HEK293T (cell line): ENCODE measurements around the gene KCND3.
"Not testable (repeated sequence)": the region's sequence is repeated elsewhere in the genome, so short reads cannot be mapped to it uniquely, and the experiment has no call there.

ENCODE experiments used
- CTCF ChIA-PET: fragments of 350-600 bp; formaldehyde crosslinking; extraction: SDS; loops from one replicate; lab custom pipeline; 2021; ENCODE audit warnings: antibody characterized with exemption, inconsistent platforms; lab: Yijun Ruan, JAX
- POLR2A ChIA-PET: fragments of 350-600 bp; formaldehyde crosslinking; extraction: SDS; loops from one replicate; lab custom pipeline; 2020; ENCODE audit warnings: antibody characterized with exemption, inconsistent platforms; lab: Yijun Ruan, JAX
- DNase-seq: peaks from one replicate; pipeline ENCODE4 v3.0.0; 2012; ENCODE audit warnings: mixed read lengths; ENCODE audit errors: extremely low spot score
- ARNT ChIP-seq: fragments of 450-650 bp; IDR thresholded peaks from 2 replicates; pipeline ENCODE4 v1.6.1; 2017; ENCODE audit warnings: mild to moderate bottlenecking
- BHLHE40 ChIP-seq: fragments of 450-650 bp; IDR thresholded peaks from 2 replicates; pipeline ENCODE4 v1.6.1; 2016; ENCODE audit warnings: mild to moderate bottlenecking, moderate library complexity, borderline replicate concordance
- CTBP1 ChIP-seq: fragments of 450-650 bp; IDR thresholded peaks from 2 replicates; pipeline ENCODE4 v1.6.1; 2016; ENCODE audit warnings: borderline replicate concordance
- ELF4 ChIP-seq: fragments of 450-650 bp; IDR thresholded peaks from 2 replicates; pipeline ENCODE4 v1.6.1; 2017; ENCODE audit warnings: antibody characterized with exemption
- FOXA1 ChIP-seq: fragments of 450-650 bp; IDR thresholded peaks from 2 replicates; pipeline ENCODE4 v1.6.1; 2016; ENCODE audit warnings: mild to moderate bottlenecking
- FOXK2 ChIP-seq: fragments of 450-650 bp; IDR thresholded peaks from 2 replicates; pipeline ENCODE4 v1.6.1; 2016; ENCODE audit warnings: mild to moderate bottlenecking
- FOXM1 ChIP-seq: fragments of 450-650 bp; IDR thresholded peaks from 2 replicates; pipeline ENCODE4 v1.6.1; 2017; ENCODE audit warnings: mild to moderate bottlenecking, borderline replicate concordance
- HDGF ChIP-seq: fragments of 450-650 bp; IDR thresholded peaks from 2 replicates; pipeline ENCODE4 v1.6.1; 2017; ENCODE audit warnings: antibody characterized with exemption, borderline replicate concordance
- L3MBTL2 ChIP-seq: fragments of 450-650 bp; conservative IDR thresholded peaks from 2 replicates; pipeline ENCODE4 v1.6.1; 2016; ENCODE audit warnings: mild to moderate bottlenecking
- LEF1 ChIP-seq: fragments of 450-650 bp; IDR thresholded peaks from 2 replicates; pipeline ENCODE4 v1.6.1; 2017; ENCODE audit warnings: mild to moderate bottlenecking, borderline replicate concordance
- NFRKB ChIP-seq: fragments of 450-650 bp; IDR thresholded peaks from 2 replicates; pipeline ENCODE4 v1.6.1; 2016; ENCODE audit warnings: mild to moderate bottlenecking, moderate library complexity
- PKNOX1 ChIP-seq: fragments of 450-650 bp; IDR thresholded peaks from 2 replicates; pipeline ENCODE4 v1.6.1; 2016
- SP1 ChIP-seq: fragments of 450-650 bp; IDR thresholded peaks from 2 replicates; pipeline ENCODE4 v1.6.1; 2017
- SUZ12 ChIP-seq: fragments of 450-650 bp; IDR thresholded peaks from 2 replicates; pipeline ENCODE4 v1.6.1; 2016; ENCODE audit warnings: mild to moderate bottlenecking
- TARDBP ChIP-seq: fragments of 450-650 bp; IDR thresholded peaks from 2 replicates; pipeline ENCODE4 v1.6.1; 2016
- ZNF384 ChIP-seq: fragments of 450-650 bp; IDR thresholded peaks from 2 replicates; pipeline ENCODE4 v1.6.1; 2016

Gene KCND3

GRCh38 chr1:111745675-111746613, 243.5 kb downstream of the KCND3 start:
- no peak for DNase-seq
- TF ChIP-seq NFRKB: no peak
- no peak for TF ChIP-seq FOXM1
- no peak for TF ChIP-seq PKNOX1
- TF ChIP-seq ELF4: no peak
- TF ChIP-seq FOXK2: no peak
- TF ChIP-seq HDGF: no peak
- TF ChIP-seq L3MBTL2: no peak
- TF ChIP-seq ZNF384: no peak
- TF ChIP-seq SUZ12: no peak
- TF ChIP-seq CTBP1: no peak
- TF ChIP-seq LEF1: no peak
- TF ChIP-seq SP1: no peak
- no peak for TF ChIP-seq TARDBP
- no peak for TF ChIP-seq BHLHE40
- TF ChIP-seq FOXA1: no peak
- TF ChIP-seq ARNT: no peak
- POLR2A ChIA-PET: no interaction called here
- CTCF ChIA-PET: no interaction called here

GRCh38 chr1:111743679-111744101, 245.8 kb downstream of the KCND3 start:
- POLR2A ChIA-PET: no interaction called here
- TF ChIP-seq CTBP1 (no peak), SUZ12 (no peak), FOXK2 (no peak), ELF4 (no peak), BHLHE40 (no peak), HDGF (no peak), FOXA1 (no peak)
- CTCF ChIA-PET: no interaction called here
- no peak for DNase-seq

- DNase-seq: no peak
- TF ChIP-seq BHLHE40 (no peak), NFRKB (no peak), CTBP1 (no peak), PKNOX1 (no peak), SP1 (no peak), ELF4 (no peak)
- CTCF ChIA-PET: interaction anchor here (0.6 to 1.3 kb wide), 2 partner anchors 12 to 17 kb away, joined by 3 to 4 read pairs; no protein-coding TSS in a partner anchor
Measured at GRCh38 chr1:111742938-111743549, 246.4 kb downstream of the KCND3 start.

GRCh38 chr1:111742292-111742691, 247.2 kb downstream of the KCND3 start:
- DNase-seq, POLR2A ChIA-PET: not testable (repeated sequence)
- CTCF ChIA-PET: interaction anchor here (0.6 to 1.3 kb wide), 4 partner anchors 13 to 256 kb away, joined by 3 to 4 read pairs (median 3); no protein-coding TSS in a partner anchor

More at GRCh38 chr1:111742938-111743549, 246.4 kb downstream of the KCND3 start:
- POLR2A ChIA-PET: no interaction called here

- ChIA-PET POLR2A (interaction anchor here (1.0 to 1.8 kb wide), 5 partner anchors 11 to 258 kb away, joined by 3 to 7 read pairs (median 4); no protein-coding TSS in a partner anchor), CTCF (interaction anchor here (1.4 to 1.7 kb wide), 2 partner anchors 25 to 232 kb away, joined by 4 to 7 read pairs; no protein-coding TSS in a partner anchor)
- DNase-seq: peak; percentile 72
- TF ChIP-seq SUZ12 (no peak), FOXM1 (no peak), L3MBTL2 (no peak), ARNT (no peak), PKNOX1 (peak; percentile 45; the same call in 1 of the 2 replicates), BHLHE40 (no peak)
Measured at GRCh38 chr1:111739925-111740765, 249.3 kb downstream of the KCND3 start.
